ENCODE data around the gene SLC35F6. TPM values are rescaled to one million over a fixed set of nuclear protein-coding genes. Genes with fewer than 3 reads are reported as not detected.

Gene SLC35F6
- total and polyA plus RNA-seq, 2 donors (not counting 3 experiments of a cell fraction or from before 2014, with no cell fraction given) = 34.6 to 39.8 TPM

GRCh38 chr2:26723475-26723874 is 40.6 kb upstream of the SLC35F6 start:
- TF ChIP-seq GATA2 (IDR thresholded peaks at IDR 0.05; ENCODE audit: insufficient read depth, insufficient read length, low read depth, low read length) (no peak), FOS (IDR thresholded peaks at IDR 0.05; ENCODE audit: borderline replicate concordance, insufficient read depth, low read length) (no peak), POLR2A (IDR thresholded peaks at IDR 0.05; ENCODE audit: low read depth, low read length) (no peak), MAX (IDR thresholded peaks at IDR 0.05; ENCODE audit: insufficient read depth, insufficient read length) (no peak), POLR2AphosphoS5 (IDR thresholded peaks at IDR 0.05; ENCODE audit: insufficient read depth, low read depth, low read length) (no peak), JUN (IDR thresholded peaks at IDR 0.05; ENCODE audit: borderline replicate concordance, insufficient read depth, insufficient read length, low read depth) (no peak), CTCF (IDR thresholded peaks at IDR 0.05; ENCODE audit: extremely low read depth in 1 of 2, insufficient read depth in 1 of 2, low read depth in 1 of 2, low read length in 2 of 2) (no peak), EZH2 (IDR thresholded peaks at IDR 0.05; ENCODE audit: borderline replicate concordance, low read depth, low read length, severe bottlenecking) (no peak), MYC (IDR thresholded peaks at IDR 0.05; ENCODE audit: low read depth, low read length) (no peak)
- FAIRE-seq (no peak), DNase-seq (ENCODE audit: low read depth, low spot score) (no peak)
- dilution Hi-C loops (cut with MboI; ENCODE audit: extremely low pct_ligation_motif_present, low sequenced_read_pairs) (no loop called here), intact Hi-C loops (cut with micrococcal nuclease) (no loop called here)
- Histone ChIP-seq H3K9ac (replicated peaks; ENCODE audit: extremely low read depth, insufficient read depth, low read length) (no peak overlapping the region), H3K36me3 (ENCODE audit: control insufficient read depth in 2 of 2, extremely low read depth in 1 of 2, insufficient read depth in 2 of 2, low read length in 2 of 2) (no peaks in the 10 kb centered on the region), H3K4me3 (replicated peaks in 1 of 3; ENCODE audit: insufficient read depth in 1 of 3, low read depth in 1 of 3, low read length in 3 of 3) (no peak overlapping the region), H4K20me1 (replicated peaks; ENCODE audit: control insufficient read depth, extremely low read depth, insufficient read depth, low read length) (no peaks in the 10 kb centered on the region), H3K9me1 (replicated peaks; ENCODE audit: control insufficient read depth, extremely low read depth, insufficient read depth, low read length) (no peaks in the 10 kb centered on the region), H3K27me3 (ENCODE audit: control insufficient read depth in 2 of 2, insufficient read depth in 2 of 2, low read length in 2 of 2) (no peaks in the 10 kb centered on the region), H2AFZ (ENCODE audit: low read depth, low read length) (no peak overlapping the region), H3K4me1 (ENCODE audit: control insufficient read depth, extremely low read depth, insufficient read depth, low read length) (peaks cover 4% of the 10 kb centered on the region), H3K79me2 (ENCODE audit: control insufficient read depth, insufficient read depth, low read length) (no peaks in the 10 kb centered on the region), H3K9me3 (replicated peaks; ENCODE audit: control insufficient read depth, insufficient read depth, low read length) (no peaks in the 10 kb centered on the region), H3K4me2 (ENCODE audit: insufficient read depth, low read length) (no peak overlapping the region), H3K27ac (ENCODE audit: insufficient read depth, low read depth, low read length) (no peak overlapping the region)
- POLR2A ChIA-PET = no interaction called here
- CTCF ChIA-PET = no interaction called here
- no TSS peak for BruUV-seq (replicated peaks)

Data from endothelial cell of umbilical vein (primary cell).